Measurements from ENCODE around the gene LRRC75B. TPM values are rescaled to one million over a fixed set of nuclear protein-coding genes. Genes with fewer than 3 reads are reported as not detected.
"Not testable (repeated sequence)": the region's sequence is repeated elsewhere in the genome, so short reads cannot be mapped to it uniquely, and the experiment has no call there.

Gene LRRC75B
- total RNA-seq, 1 experiment from 2014 or later = 18.1 TPM

DNA sequence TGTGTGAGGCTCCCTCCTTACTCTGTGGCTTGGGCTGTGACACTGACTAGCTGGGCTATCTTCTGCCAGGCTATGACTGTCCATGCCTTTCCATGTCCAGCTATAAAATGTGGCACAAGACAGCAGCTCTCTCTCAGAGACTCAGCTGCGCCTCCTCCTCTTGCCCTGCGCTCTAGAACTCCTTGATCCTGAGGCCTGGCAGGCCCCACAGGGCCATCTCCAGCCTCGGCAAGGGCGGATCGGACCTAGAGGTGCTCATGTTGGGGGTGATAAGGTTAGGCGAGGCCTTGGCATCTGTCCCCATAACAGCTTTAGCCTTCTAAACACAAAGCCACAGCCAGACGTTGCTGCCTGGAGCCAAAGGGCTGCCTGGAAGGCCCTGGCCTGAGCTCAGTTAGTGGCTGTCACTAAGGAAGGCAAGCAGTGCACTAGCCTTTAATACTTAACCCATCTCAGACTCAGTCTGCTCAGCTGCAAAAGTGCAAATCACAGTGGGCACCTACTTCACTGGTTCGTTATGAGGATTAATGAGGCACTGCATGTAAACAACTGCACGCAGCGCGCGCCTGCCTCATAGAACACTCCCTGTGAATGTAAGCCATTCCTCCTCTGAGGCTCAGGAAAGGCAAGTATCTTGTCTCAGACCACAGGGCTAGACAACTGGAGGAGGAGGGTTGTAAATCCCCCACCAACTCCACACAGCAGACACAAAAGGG lies 39.1 kb downstream of the LRRC75B start:
- no peak overlapping the region for H3K4ac ChIP-seq (ENCODE audit: low read depth, low read length)
- H3K23me2 ChIP-seq (ENCODE audit: insufficient read length, low read depth, low read length, poor library complexity, severe bottlenecking) = peaks cover 16% of the 10 kb centered on the region
- H2AK5ac ChIP-seq (ENCODE audit: insufficient read length, low read length) = no peak overlapping the region
- peaks cover 11% of the 10 kb centered on the region for H3K79me1 ChIP-seq (ENCODE audit: insufficient read depth, low read depth, low read length, poor library complexity, severe bottlenecking)
- no peak overlapping the region for H3K27ac ChIP-seq (ENCODE audit: insufficient read length, low read depth, low read length)
- H3K9ac ChIP-seq (ENCODE audit: extremely low read depth, insufficient read length, low read length) = peak overlapping the region; percentile 80
- H3K27me3 ChIP-seq (ENCODE audit: insufficient read depth, low read length) = no peaks in the 10 kb centered on the region
- peak overlapping the region; percentile 70 for H3K4me2 ChIP-seq (ENCODE audit: insufficient read depth, insufficient read length, low read length)
- no peak overlapping the region for H4K91ac ChIP-seq (ENCODE audit: insufficient read length, low read depth, low read length)
- H2BK120ac ChIP-seq (ENCODE audit: low read depth, low read length, poor library complexity, severe bottlenecking) = no peak overlapping the region
- no peak overlapping the region for H3K23ac ChIP-seq (ENCODE audit: insufficient read length, low read depth, low read length)
- no peak overlapping the region for H3K14ac ChIP-seq (ENCODE audit: insufficient read depth, low read length)
- Mint-ChIP-seq H3K4me1 (peaks cover 27 to 33% of the 10 kb centered on the region in 2 experiments), H3K36me3 (ENCODE audit: insufficient read depth in 1 of 3, low read depth in 3 of 3) (peaks cover 22 to 28% (median 28%) of the 10 kb centered on the region in 3 experiments), H3K27ac (peak overlapping the region in 2 of 3 experiments; percentile 85 to 95; a peak in 4 of 7 replicates), H3K27me3 (ENCODE audit: low read depth) (no peaks in the 10 kb centered on the region), H3K9me3 (peaks cover 2% of the 10 kb centered on the region in 2 experiments; a peak in 3 of 5 replicates), H3K4me3 (peak overlapping the region; percentile 94 to 99)
- no peak overlapping the region for H3K18ac ChIP-seq (ENCODE audit: insufficient read length, low read depth, low read length)
- no peak for TF ChIP-seq CTCF (conservative IDR thresholded peaks at IDR 0.05)
- H4K20me1 ChIP-seq (ENCODE audit: control insufficient read depth, insufficient read depth, insufficient read length) = peaks cover 2% of the 10 kb centered on the region
- H2AFZ ChIP-seq (ENCODE audit: low read length) = no peak overlapping the region
- H3K79me2 ChIP-seq (ENCODE audit: insufficient read depth, low read length) = peaks cover 39% of the 10 kb centered on the region; the same call in 1 of the 2 replicates
- H3K4me1 ChIP-seq (ENCODE audit: insufficient read depth, low read length) = peaks cover 3% of the 10 kb centered on the region
- H2BK5ac ChIP-seq (ENCODE audit: insufficient read length, low read length) = no peak overlapping the region
- no peak overlapping the region for H2BK15ac ChIP-seq (ENCODE audit: low read depth, low read length)
- H2BK20ac ChIP-seq (ENCODE audit: low read depth, low read length, poor library complexity, severe bottlenecking) = no peak overlapping the region
- no peak for DNase-seq
- WGBS (ENCODE audit: extremely low coverage, insufficient read length, low lambda C conversion rate) = no CpG with 5 or more reads among the region's 12 CpGs
- no peak overlapping the region for H4K5ac ChIP-seq (ENCODE audit: insufficient read length, low read depth, low read length)
- no peak overlapping the region for H2BK12ac ChIP-seq (ENCODE audit: insufficient read length, low read depth, low read length)
- no peak overlapping the region for H3T11ph ChIP-seq (ENCODE audit: low read length)
- H3K56ac ChIP-seq (ENCODE audit: insufficient read length, low read depth, low read length) = no peak overlapping the region
- no peaks in the 10 kb centered on the region for H3K9me3 ChIP-seq (ENCODE audit: control insufficient read depth, low read depth, low read length)
- H4K8ac ChIP-seq (replicated peaks; ENCODE audit: insufficient read length, low read depth, low read length) = no peak overlapping the region

DNA sequence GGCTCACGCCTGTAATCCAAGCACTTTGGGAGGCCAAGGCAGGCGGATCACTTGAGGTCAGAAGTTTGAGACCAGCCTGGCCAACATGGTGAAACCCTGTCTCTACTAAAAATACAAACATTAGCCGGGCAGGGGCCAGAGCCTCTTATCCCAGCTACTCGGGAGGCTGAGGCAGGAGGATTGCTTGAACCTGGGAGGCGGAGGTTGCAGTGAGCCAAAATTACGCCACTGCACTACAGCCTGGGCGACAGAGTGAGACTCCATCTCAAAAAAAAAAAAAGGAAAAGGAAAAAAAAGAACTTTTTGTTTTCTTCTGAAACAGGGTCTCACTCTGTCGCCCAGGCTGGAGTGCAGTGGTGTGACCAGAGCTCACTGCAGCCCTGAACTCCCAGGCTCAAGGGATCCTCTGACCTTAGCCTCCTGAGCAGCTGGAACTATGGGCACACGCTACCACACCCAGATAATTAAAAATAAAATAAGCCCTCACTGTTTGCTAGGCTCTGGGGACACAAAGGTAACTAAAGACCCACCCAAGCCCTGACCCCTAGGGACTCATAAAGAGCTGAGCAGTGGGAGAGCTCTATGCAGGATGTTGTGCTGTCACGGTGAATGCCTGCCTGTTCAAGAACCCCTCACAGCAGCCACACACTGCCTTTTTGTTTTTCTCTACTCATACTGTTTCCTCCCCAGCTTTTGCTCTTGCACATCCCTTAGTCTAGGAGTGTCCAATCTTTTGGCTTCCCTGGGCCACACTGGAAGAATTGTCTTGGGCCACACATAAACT lies 40.2 kb downstream of the LRRC75B start:
- not testable (repeated sequence) for H4K20me1 ChIP-seq (ENCODE audit: control insufficient read depth, insufficient read depth, insufficient read length); H3K27me3 Mint-ChIP-seq (ENCODE audit: low read depth); H2BK20ac ChIP-seq (ENCODE audit: low read depth, low read length, poor library complexity, severe bottlenecking); H2BK12ac ChIP-seq (ENCODE audit: insufficient read length, low read depth, low read length); H3K18ac ChIP-seq (ENCODE audit: insufficient read length, low read depth, low read length); H3K79me1 ChIP-seq (ENCODE audit: insufficient read depth, low read depth, low read length, poor library complexity, severe bottlenecking); H2BK120ac ChIP-seq (ENCODE audit: low read depth, low read length, poor library complexity, severe bottlenecking); H4K5ac ChIP-seq (ENCODE audit: insufficient read length, low read depth, low read length); H3K4me2 ChIP-seq (ENCODE audit: insufficient read depth, insufficient read length, low read length); H2AK5ac ChIP-seq (ENCODE audit: insufficient read length, low read length); H3K9ac ChIP-seq (ENCODE audit: extremely low read depth, insufficient read length, low read length); H3K9me3 ChIP-seq (ENCODE audit: control insufficient read depth, low read depth, low read length); H3K14ac ChIP-seq (ENCODE audit: insufficient read depth, low read length); H4K91ac ChIP-seq (ENCODE audit: insufficient read length, low read depth, low read length); H3K27ac ChIP-seq (ENCODE audit: insufficient read length, low read depth, low read length); H3K4ac ChIP-seq (ENCODE audit: low read depth, low read length); H2BK5ac ChIP-seq (ENCODE audit: insufficient read length, low read length); H2AFZ ChIP-seq (ENCODE audit: low read length); H3K9me3 Mint-ChIP-seq; H3K27me3 ChIP-seq (ENCODE audit: insufficient read depth, low read length); H4K8ac ChIP-seq (replicated peaks; ENCODE audit: insufficient read length, low read depth, low read length); H2BK15ac ChIP-seq (ENCODE audit: low read depth, low read length); DNase-seq; H3K4me1 ChIP-seq (ENCODE audit: insufficient read depth, low read length); H3T11ph ChIP-seq (ENCODE audit: low read length); H3K56ac ChIP-seq (ENCODE audit: insufficient read length, low read depth, low read length); H3K23ac ChIP-seq (ENCODE audit: insufficient read length, low read depth, low read length)
- Mint-ChIP-seq H3K36me3 (ENCODE audit: insufficient read depth in 1 of 3, low read depth in 3 of 3) (peaks cover 12 to 28% (median 26%) of the 10 kb centered on the region in 3 experiments), H3K27ac (peak overlapping the region in 2 of 3 experiments; percentile 7 to 49; a peak in 2 of 7 replicates), H3K4me3 (peak overlapping the region in 1 of 2 experiments; percentile 94; a peak in 1 of 5 replicates), H3K4me1 (peaks cover 27 to 33% of the 10 kb centered on the region in 2 experiments)
- no CpG with 5 or more reads among the region's 10 CpGs for WGBS (ENCODE audit: extremely low coverage, insufficient read length, low lambda C conversion rate)
- peaks cover 30% of the 10 kb centered on the region; the same call in 1 of the 2 replicates for H3K79me2 ChIP-seq (ENCODE audit: insufficient read depth, low read length)
- peaks cover 16% of the 10 kb centered on the region for H3K23me2 ChIP-seq (ENCODE audit: insufficient read length, low read depth, low read length, poor library complexity, severe bottlenecking)

Data from H9 (cell line).